GM12891 (cell line): ENCODE data around the gene SLC29A2. TPM values are rescaled to one million over a fixed set of nuclear protein-coding genes. Genes with fewer than 3 reads are reported as not detected.

Source experiments
- DNase-seq: peaks from one replicate; pipeline ENCODE4 v3.0.0; 2011; ENCODE audit warnings: low spot score; ENCODE audit not compliant: insufficient read length
- FAIRE-seq: peaks from 2 replicates; lab custom pipeline; 2011; peaks lifted over from hg19 to GRCh38; lab: Jason Lieb, UNC
- PAX5 ChIP-seq: IDR thresholded peaks from 2 replicates; pipeline ENCODE4 v1.6.1; 2011; ENCODE audit warnings: low read length, moderate library complexity, mild to moderate bottlenecking; ENCODE audit not compliant: insufficient read depth, severe bottlenecking
- POLR2A ChIP-seq: IDR thresholded peaks from 2 replicates; pipeline ENCODE4 v1.6.1; 2011; ENCODE audit warnings: low read depth, low read length, control low read depth
- POLR2AphosphoS5 ChIP-seq: IDR thresholded peaks from 2 replicates; pipeline ENCODE4 v1.6.1; 2011; ENCODE audit warnings: low read depth, low read length, control low read depth
- POU2F2 ChIP-seq: IDR thresholded peaks from 2 replicates; pipeline ENCODE4 v1.6.1; 2011; ENCODE audit warnings: low read depth, mild to moderate bottlenecking, control low read depth, low read length, moderate library complexity
- SPI1 ChIP-seq: IDR thresholded peaks from 2 replicates; pipeline ENCODE4 v1.6.1; 2011; ENCODE audit warnings: low read depth, low read length, control low read depth
- TAF1 ChIP-seq: IDR thresholded peaks from 2 replicates; pipeline ENCODE4 v1.6.1; 2011; ENCODE audit warnings: low read depth, low read length, control low read depth
- polyA plus RNA-seq: library from polyadenylated mRNA; unstranded; fragments of >200 nt; gene quantifications from one replicate; pipeline ENCODE4 v1.2.1, GENCODE V29; 2012; ENCODE audit warnings: low read depth, missing spikeins, inconsistent platforms; ENCODE audit not compliant: missing spikeins

The SLC29A2 gene, protein sequence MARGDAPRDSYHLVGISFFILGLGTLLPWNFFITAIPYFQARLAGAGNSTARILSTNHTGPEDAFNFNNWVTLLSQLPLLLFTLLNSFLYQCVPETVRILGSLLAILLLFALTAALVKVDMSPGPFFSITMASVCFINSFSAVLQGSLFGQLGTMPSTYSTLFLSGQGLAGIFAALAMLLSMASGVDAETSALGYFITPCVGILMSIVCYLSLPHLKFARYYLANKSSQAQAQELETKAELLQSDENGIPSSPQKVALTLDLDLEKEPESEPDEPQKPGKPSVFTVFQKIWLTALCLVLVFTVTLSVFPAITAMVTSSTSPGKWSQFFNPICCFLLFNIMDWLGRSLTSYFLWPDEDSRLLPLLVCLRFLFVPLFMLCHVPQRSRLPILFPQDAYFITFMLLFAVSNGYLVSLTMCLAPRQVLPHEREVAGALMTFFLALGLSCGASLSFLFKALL
- 5.1 TPM for polyA plus RNA-seq

DNA sequence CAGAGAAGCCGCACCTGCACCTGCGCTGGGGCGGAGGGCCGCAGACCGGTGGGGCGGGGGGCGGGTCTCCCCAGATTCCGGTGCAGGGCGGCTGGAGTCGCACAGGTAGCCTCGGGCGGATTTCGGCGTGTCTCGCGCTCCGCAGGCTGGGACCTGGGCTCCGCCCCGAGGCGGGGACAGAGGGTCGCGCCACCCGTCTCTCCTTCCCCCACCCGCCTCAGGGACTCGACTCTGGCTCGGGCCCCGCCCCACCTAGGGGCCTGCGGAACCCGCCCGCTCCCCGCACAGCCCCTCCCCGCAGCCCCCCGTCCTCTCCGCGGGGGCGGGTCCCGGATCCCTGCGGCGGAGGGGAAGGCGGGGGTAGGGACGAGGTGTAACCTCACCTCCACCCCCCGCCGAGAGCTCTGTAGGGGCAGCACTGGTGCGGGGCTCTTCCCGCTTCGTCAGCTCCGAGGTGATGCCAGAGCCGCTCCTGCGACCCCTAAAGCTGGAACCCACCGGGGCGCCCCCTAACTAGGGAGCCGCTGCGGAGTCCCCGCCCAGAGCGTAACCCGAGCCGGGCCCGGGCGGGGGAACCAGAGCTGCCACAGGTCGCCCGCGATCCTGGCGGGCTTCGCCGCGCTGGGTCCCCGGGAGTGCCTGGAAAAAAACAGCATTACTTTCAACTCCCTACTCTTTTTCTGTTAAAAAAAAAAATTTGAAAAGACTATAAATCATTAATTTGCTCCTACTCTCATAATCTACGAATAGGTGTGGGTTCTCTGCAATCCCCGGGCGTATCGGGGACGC is at the start of gene SLC29A2:
TSS of gene SLC29A2 (minus strand) at position 134 of the 789 bp plus-strand sequence. CDS start 169 bp downstream, outside the sequence.
- peak; percentile 77 for DNase-seq
- peak; percentile 92 for FAIRE-seq
- TF ChIP-seq PAX5 (no peak), POU2F2 (no peak), SPI1 (no peak), POLR2A (no peak; the same call in 1 of the 2 replicates), POLR2AphosphoS5 (no peak), TAF1 (no peak)

GRCh38 chr11:66420671-66421476 is 49.3 kb upstream of the SLC29A2 start, which contains the start of gene NPAS4:
NPAS4 (plus strand) TSS chr11:66421035; CDS start chr11:66421180, 145 bp downstream.
- FAIRE-seq = no peak
- DNase-seq = no peak
- no peak for TF ChIP-seq TAF1
- TF ChIP-seq POU2F2 = no peak
- TF ChIP-seq SPI1 = no peak
- no peak for TF ChIP-seq PAX5
- no peak for TF ChIP-seq POLR2AphosphoS5

DNA sequence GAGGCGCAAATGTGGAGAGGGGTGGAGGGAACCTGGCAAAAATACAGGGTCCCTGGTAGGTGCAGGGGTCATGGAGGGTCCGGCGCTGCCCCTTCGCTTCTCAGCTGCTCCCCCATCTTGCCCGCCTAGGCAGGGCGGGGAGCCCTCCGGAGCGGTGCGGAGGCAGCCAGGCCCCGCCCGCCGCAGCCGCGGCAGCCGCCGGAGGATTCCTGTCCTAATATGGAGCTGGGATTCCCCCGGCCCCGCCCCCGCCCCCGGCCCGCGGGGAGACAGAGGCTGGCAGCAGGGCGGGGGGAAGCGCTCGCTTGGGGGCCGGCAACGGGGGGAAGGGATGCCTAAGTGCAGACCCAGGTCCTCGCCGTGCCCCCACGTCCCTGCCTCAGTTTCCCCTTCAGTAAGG is 48.3 kb upstream of the SLC29A2 start:
- no peak for FAIRE-seq
- DNase-seq = no peak
- TF ChIP-seq POU2F2 (no peak), TAF1 (no peak), POLR2A (no peak), SPI1 (no peak), PAX5 (no peak), POLR2AphosphoS5 (no peak)

- DNase-seq (no peak), FAIRE-seq (no peak)
- no peak for TF ChIP-seq POU2F2
- TF ChIP-seq POLR2A = no peak
- TF ChIP-seq POLR2AphosphoS5 = no peak
- no peak for TF ChIP-seq SPI1
- TF ChIP-seq PAX5 = no peak
- no peak for TF ChIP-seq TAF1
Measured at GRCh38 chr11:66418986-66419308, 47.4 kb upstream of the SLC29A2 start.

DNA sequence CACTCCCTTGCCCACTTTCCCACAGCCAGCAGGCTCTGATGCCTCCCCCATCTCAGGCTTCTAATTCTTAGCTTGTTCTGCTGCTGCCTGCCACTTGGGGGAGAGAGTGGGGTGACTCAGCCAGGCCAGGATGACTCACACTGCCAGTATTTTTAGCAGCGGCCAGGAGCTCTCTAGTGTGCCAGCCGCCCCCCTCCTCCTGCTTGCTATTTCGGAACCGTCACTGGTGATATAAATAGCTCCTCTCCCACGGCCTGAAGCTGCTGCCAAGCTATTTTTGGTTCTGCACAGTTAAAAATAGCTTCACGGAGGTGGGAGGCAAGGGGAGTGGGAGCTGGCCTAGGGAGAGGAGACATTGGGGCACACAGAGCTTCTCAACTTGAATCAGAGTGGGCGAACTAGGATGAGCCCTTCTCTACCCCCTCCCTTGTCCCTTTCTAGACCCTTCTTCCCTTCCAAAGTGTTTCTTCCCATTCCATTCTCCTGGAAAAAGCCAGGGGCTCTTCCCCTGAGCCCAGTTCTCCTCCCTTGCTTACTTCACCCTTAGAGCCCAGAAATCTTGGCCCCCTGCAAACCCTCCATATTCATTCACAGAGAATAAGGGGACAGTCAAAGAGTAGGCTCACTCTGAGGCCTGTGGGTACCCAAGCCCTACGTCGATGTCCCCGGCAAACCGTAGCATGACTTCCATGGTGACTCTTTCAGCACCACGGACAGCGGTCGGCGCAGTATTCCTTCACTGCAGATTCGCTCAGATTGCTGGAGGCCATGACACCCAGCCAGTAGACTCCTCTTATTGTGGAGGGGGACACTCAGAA is 46.8 kb upstream of the SLC29A2 start:
- TF ChIP-seq POU2F2 (no peak), POLR2AphosphoS5 (no peak), POLR2A (no peak), PAX5 (no peak), SPI1 (no peak), TAF1 (no peak)
- FAIRE-seq = no peak

DNA sequence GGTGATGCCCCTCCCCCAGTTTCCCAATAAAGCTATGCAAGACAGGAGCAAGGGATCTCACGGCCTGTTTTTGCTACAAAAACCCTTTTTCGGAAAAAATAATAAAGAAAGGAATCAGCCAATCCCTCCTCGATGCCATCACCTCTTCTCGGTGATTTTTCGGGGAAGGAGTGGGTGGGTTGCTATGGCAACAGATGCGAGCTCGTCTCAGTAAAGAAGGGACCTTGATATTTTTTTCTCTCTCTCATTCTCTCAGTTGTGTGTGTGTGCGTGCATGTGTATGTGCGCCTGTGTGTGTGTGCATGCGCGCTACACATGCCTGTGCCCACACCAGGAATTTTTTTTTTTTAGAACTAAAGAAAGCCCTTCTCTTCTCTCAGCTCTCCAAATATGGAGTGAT is 45.4 kb upstream of the SLC29A2 start:
- no peak for FAIRE-seq
- TF ChIP-seq POLR2AphosphoS5 (no peak), TAF1 (no peak), SPI1 (no peak), POLR2A (no peak), POU2F2 (no peak), PAX5 (no peak)

More for the DNA sequence above, 46.8 kb upstream of the SLC29A2 start:
- peak; percentile 49 for DNase-seq

DNA sequence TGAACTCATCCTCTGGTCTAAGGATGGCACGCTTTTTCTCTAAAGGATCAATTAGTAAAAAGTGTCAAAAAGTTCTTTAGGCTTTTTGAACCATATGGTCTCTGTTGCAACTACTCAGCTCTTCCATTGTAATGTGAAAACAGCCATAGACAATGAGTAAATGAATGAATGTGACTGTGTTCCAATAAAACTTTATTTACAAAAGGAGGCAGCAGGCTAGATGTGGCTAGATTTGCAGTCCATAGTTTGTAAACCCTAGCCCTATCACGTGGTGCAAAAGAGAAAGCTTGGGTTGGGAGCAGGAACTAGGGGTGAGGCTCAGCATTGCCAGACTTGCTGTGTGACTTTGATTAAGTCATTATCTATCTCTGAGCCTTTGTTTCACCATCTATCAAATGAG is 43.9 kb upstream of the SLC29A2 start:
- FAIRE-seq (no peak), DNase-seq (no peak)
- no peak for TF ChIP-seq POLR2AphosphoS5
- TF ChIP-seq SPI1 = no peak
- no peak for TF ChIP-seq POU2F2
- no peak for TF ChIP-seq PAX5
- TF ChIP-seq POLR2A = no peak
- no peak for TF ChIP-seq TAF1

More for the DNA sequence above, 45.4 kb upstream of the SLC29A2 start:
- no peak for DNase-seq

GRCh38 chr11:66414120-66414934 is 42.8 kb upstream of the SLC29A2 start:
- no peak for TF ChIP-seq POLR2A
- no peak for TF ChIP-seq POU2F2
- no peak for TF ChIP-seq TAF1
- no peak for TF ChIP-seq PAX5
- no peak for TF ChIP-seq SPI1
- TF ChIP-seq POLR2AphosphoS5 = no peak
- DNase-seq (no peak), FAIRE-seq (no peak)

DNA sequence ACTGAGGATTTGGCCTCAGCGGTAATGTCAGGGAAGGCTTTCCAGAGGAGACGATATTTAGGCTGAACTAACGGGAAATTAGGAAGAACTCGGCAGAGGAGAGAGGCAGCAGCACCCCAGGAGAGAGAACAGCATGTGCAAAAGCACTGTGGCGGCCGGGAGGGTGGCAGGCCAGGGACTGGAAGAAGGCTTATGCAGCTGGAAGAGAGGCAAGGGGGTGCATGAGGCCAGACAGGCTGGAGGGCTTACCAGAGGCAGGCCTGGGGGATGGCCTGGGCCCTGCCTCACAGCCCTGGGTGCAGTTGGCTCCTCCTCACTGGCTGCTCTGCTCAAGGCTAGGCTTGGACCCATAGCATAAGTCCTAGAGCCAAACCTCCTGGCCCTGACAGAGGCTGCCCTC is 41.6 kb upstream of the SLC29A2 start:
- FAIRE-seq = no peak
- DNase-seq = no peak
- TF ChIP-seq SPI1 (no peak), PAX5 (no peak), POLR2AphosphoS5 (no peak), TAF1 (no peak), POLR2A (no peak), POU2F2 (no peak)
